HFFc6 (cell line): ENCODE measurements around the gene INSC. TPM values are rescaled to one million over a fixed set of nuclear protein-coding genes. Genes with fewer than 3 reads are reported as not detected.

Source experiments
- DNase-seq: peaks from one replicate; pipeline ENCODE4 v3.0.0-alpha.2; 2018
- H3K27ac Mint-ChIP-seq: 2 replicates; pipeline ENCODE4 v1.8.0; 2020; ENCODE audit warnings: mild to moderate bottlenecking, mixed read lengths
- H3K27me3 Mint-ChIP-seq: 2 replicates; pipeline ENCODE4 v1.8.0; 2021; ENCODE audit warnings: mild to moderate bottlenecking, moderate library complexity, mixed read lengths; ENCODE audit not compliant: insufficient read depth
- H3K36me3 Mint-ChIP-seq: 2 replicates; pipeline ENCODE4 v1.8.0; 2021; ENCODE audit warnings: low read depth, mixed read lengths
- H3K4me1 Mint-ChIP-seq: 2 replicates; pipeline ENCODE4 v1.8.0; 2020; ENCODE audit warnings: low read depth, mixed read lengths
- H3K4me3 Mint-ChIP-seq: 2 replicates; pipeline ENCODE4 v1.8.0; 2020; ENCODE audit warnings: mild to moderate bottlenecking, moderate library complexity, mixed read lengths
- H3K9me3 Mint-ChIP-seq: 2 replicates; pipeline ENCODE4 v1.8.0; 2020; ENCODE audit warnings: mild to moderate bottlenecking, mixed read lengths
- total RNA-seq, 6 experiments: library from RNA; stranded (reverse); fragmentation: NEBNext Ultra II Directional; extraction: Animal tissue kit (Norgen Biotek cat#: 25700); gene quantifications; 2 replicates in 1 of 6; 3 replicates in 5 of 6; pipeline ENCODE4 v1.2.3, GENCODE V29; 2021
- TF ChIP-seq, protein P1 (sequence below): fragments of 200-600 bp; sonication (generic); IDR thresholded peaks from 2 replicates; pipeline ENCODE4 v1.5.0; 2021; ENCODE audit warnings: antibody characterized with exemption, mild to moderate bottlenecking

The INSC gene
- total RNA-seq, 6 experiments from 2014 or later: 0.08 to 0.43 (median 0.16) TPM

GRCh38 chr11:15236559-15236958 lies 121.8 kb downstream of the INSC start:
- no peaks in the 10 kb centered on the region for H3K27me3 Mint-ChIP-seq
- no peaks in the 10 kb centered on the region for H3K36me3 Mint-ChIP-seq
- TF ChIP-seq, protein P1, sequence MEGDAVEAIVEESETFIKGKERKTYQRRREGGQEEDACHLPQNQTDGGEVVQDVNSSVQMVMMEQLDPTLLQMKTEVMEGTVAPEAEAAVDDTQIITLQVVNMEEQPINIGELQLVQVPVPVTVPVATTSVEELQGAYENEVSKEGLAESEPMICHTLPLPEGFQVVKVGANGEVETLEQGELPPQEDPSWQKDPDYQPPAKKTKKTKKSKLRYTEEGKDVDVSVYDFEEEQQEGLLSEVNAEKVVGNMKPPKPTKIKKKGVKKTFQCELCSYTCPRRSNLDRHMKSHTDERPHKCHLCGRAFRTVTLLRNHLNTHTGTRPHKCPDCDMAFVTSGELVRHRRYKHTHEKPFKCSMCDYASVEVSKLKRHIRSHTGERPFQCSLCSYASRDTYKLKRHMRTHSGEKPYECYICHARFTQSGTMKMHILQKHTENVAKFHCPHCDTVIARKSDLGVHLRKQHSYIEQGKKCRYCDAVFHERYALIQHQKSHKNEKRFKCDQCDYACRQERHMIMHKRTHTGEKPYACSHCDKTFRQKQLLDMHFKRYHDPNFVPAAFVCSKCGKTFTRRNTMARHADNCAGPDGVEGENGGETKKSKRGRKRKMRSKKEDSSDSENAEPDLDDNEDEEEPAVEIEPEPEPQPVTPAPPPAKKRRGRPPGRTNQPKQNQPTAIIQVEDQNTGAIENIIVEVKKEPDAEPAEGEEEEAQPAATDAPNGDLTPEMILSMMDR: no peak
- no peak overlapping the region for H3K4me3 Mint-ChIP-seq
- no peak overlapping the region for H3K27ac Mint-ChIP-seq
- no peaks in the 10 kb centered on the region for H3K9me3 Mint-ChIP-seq
- H3K4me1 Mint-ChIP-seq: no peaks in the 10 kb centered on the region
- no peak for DNase-seq

DNA sequence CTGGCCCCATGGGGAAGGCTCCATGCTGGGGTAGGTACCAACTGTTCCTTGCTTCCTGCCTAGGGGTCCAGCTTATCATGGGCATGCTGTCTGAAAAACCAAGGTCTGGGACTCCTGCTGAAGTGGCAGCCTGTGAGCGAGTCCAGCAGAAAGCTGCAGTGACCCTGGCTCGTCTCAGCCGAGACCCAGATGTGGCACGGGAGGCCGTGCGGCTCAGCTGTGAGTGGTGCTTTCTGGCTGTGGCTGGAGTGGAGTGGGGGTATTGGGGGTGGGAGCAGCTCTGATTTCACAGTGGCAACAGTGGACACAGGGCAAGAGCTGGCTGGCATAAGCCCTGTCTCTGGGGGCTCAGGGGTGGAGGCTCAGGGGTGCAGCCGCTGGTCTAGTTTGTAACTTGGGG lies 124.1 kb downstream of the INSC start:
- TF ChIP-seq, protein P1: no peak
- Mint-ChIP-seq H3K27ac (no peak overlapping the region), H3K27me3 (no peaks in the 10 kb centered on the region), H3K9me3 (no peaks in the 10 kb centered on the region), H3K4me3 (no peak overlapping the region), H3K4me1 (no peaks in the 10 kb centered on the region), H3K36me3 (no peaks in the 10 kb centered on the region)
- no peak for DNase-seq

DNA sequence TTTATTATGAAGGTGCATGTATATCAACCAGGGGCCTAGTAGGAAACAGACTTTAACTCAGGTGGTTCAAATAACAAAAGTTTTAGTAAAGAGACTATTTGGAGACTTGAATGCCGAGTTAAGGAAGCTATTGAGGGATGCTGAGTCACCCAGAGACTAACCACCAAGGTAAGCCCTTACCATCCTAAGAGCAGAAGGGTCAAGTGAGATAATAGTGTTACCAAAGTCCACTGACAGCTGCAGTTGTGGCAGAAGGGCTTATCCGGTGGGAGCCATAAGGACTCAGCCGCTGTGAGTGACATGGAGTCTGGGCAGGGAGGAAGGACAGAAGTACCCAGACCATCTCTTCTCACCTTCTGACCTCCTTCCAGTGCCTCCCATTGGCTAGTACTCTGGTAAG lies 134.0 kb downstream of the INSC start:
- Mint-ChIP-seq H3K4me3 (no peak overlapping the region), H3K27ac (no peak overlapping the region), H3K9me3 (no peaks in the 10 kb centered on the region), H3K4me1 (no peaks in the 10 kb centered on the region), H3K27me3 (peaks cover 3% of the 10 kb centered on the region; the same call in 1 of the 2 replicates), H3K36me3 (no peaks in the 10 kb centered on the region)
- no peak for DNase-seq
- TF ChIP-seq, protein P1: no peak

GRCh38 chr11:15258433-15259165 lies 143.9 kb downstream of the INSC start:
- Mint-ChIP-seq H3K27ac (no peak overlapping the region), H3K9me3 (peaks cover 5% of the 10 kb centered on the region; the same call in 1 of the 2 replicates), H3K27me3 (no peaks in the 10 kb centered on the region), H3K36me3 (no peaks in the 10 kb centered on the region), H3K4me3 (no peak overlapping the region), H3K4me1 (no peaks in the 10 kb centered on the region)
- TF ChIP-seq, protein P1: no peak
- DNase-seq: no peak

DNA sequence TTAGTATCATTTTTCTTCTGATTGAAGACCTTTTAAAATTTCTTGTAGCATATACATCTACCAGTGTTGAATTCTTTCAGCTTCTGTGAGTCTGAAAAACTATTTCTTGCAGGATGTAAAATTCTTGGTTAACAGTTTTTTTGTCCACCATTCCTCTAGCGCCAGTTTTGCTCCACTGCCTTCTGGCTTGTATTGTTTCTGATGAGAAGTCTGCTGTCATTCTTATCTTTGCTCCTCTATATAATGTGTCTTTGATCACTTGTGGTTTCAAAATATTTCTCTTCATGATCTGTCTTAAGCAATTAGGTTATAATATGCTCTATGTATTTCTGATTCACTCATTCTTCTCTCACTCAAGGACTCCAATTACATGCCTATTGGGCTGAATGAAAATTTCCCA lies 152.3 kb downstream of the INSC start:
- Mint-ChIP-seq H3K27ac (no peak overlapping the region), H3K4me3 (no peak overlapping the region), H3K27me3 (no peaks in the 10 kb centered on the region), H3K9me3 (peaks cover 30% of the 10 kb centered on the region), H3K36me3 (no peaks in the 10 kb centered on the region), H3K4me1 (no peaks in the 10 kb centered on the region)
- DNase-seq: no peak
- TF ChIP-seq, protein P1: no peak
